IPS-18c (cell line): ENCODE measurements around the gene SLC9A4.

Experiments used
- H3K4me3 ChIP-seq: 2 replicates; pipeline ENCODE4 v1.7.0; 2013; ENCODE audit warnings: low read depth, mild to moderate bottlenecking, low read length, moderate library complexity; ENCODE audit not compliant: insufficient read depth
- H3K9me3 ChIP-seq: one replicate; pipeline ENCODE4 v1.6.1; 2013; ENCODE audit warnings: mild to moderate bottlenecking, low read length, moderate library complexity; ENCODE audit not compliant: control insufficient read depth, insufficient read depth

The SLC9A4 gene, protein sequence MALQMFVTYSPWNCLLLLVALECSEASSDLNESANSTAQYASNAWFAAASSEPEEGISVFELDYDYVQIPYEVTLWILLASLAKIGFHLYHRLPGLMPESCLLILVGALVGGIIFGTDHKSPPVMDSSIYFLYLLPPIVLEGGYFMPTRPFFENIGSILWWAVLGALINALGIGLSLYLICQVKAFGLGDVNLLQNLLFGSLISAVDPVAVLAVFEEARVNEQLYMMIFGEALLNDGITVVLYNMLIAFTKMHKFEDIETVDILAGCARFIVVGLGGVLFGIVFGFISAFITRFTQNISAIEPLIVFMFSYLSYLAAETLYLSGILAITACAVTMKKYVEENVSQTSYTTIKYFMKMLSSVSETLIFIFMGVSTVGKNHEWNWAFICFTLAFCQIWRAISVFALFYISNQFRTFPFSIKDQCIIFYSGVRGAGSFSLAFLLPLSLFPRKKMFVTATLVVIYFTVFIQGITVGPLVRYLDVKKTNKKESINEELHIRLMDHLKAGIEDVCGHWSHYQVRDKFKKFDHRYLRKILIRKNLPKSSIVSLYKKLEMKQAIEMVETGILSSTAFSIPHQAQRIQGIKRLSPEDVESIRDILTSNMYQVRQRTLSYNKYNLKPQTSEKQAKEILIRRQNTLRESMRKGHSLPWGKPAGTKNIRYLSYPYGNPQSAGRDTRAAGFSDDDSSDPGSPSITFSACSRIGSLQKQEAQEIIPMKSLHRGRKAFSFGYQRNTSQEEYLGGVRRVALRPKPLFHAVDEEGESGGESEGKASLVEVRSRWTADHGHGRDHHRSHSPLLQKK

DNA sequence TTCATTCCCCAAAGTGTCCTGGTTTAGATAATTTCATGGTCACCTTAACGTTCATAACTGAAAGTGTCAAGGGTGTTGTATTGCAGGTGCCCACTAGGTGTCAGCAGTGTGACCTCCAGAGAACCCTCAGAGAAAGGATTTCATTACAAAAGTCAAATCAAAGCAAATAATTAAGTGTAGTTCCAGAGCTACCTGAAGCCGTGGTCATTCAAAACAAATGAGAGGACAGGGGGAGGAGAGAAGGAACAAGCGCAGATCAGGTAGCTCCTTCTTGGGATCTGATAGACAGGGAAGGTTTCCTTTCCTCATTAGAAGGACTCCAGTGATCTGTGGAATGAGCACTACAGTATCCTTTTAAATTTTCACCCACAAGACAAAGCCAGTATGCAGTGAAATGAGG lies at the start of gene SLC9A4:
TSS of gene SLC9A4 (plus strand) at position 207 of the 400 bp plus-strand sequence. CDS start 534 bp downstream, outside the sequence.
- Histone ChIP-seq H3K9me3 (no peaks in the 10 kb centered on the region), H3K4me3 (no peak within 1 kb of the TSS)

DNA sequence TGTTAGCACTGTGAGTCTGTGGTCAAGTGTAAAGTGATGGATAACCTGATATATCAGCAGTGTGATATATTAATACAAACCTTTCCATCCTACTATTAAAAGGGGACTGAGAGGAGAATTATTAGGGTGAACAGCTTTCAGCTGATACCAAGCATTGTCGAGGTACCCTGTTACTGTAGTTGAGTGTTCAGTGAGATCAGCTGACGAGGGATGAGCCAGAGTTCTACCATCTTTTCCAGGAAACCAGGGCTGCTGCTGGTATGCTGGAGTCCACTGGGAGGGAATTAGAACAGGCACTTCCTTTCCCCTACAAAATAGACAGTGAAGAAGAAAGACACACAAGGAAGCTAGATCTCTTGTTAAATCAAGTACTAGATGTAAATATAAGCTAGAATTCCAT lies 49.7 kb upstream of the SLC9A4 start:
- H3K4me3 ChIP-seq, result no peak overlapping the region
- H3K9me3 ChIP-seq, result no peaks in the 10 kb centered on the region

DNA sequence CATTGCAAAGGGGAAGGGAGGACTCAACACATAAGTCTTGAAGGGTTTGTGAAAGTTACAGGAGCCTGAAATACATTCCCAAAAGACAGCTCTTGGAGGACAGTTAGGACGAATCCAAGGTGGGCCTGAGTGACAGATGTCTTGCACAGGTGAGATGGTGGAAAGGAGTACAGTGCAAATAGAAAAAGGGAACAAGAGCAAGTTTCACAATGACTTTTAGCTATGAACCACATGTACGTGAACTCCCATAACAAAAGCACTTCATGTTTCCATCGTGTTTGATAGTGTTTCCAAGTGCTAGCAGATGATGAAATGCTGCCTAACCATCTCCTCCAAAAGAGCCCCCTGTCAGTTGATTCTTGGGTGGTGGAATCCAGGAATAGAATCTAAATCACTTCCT lies 48.3 kb upstream of the SLC9A4 start:
- no peak overlapping the region for H3K4me3 ChIP-seq
- no peaks in the 10 kb centered on the region for H3K9me3 ChIP-seq

DNA sequence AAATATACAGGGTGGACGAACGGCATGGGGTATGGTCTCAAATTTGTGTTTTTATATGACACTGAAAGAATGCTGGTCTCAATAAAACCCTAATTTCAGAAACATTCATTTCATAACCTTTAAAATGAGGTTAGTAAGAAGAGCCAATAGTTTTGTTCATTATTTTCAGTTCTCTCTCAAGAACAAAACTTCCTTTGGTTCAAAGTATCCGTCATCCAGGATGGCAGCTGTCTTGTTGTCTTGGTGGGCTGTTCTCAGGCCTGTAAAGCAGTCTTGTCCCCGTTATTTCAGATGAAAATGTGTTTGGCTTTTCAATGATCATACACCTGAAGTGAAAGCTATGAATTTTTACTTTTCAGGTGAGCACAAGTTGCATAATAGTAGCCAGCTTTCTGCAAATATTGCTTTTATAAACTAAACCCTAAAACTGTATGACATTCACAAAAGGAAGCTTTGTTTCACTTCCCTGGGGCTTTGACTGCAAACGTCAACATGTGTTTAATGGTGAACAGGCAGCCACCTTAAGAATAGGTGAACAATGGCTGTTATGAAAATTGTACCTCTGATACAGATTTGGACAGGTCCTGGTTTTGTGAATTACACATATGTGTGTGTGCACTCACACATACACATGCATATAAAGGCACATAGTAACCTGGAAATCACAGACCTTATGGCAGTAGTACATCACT lies 47.4 kb upstream of the SLC9A4 start:
- Histone ChIP-seq H3K9me3 (no peaks in the 10 kb centered on the region), H3K4me3 (no peak overlapping the region)

DNA sequence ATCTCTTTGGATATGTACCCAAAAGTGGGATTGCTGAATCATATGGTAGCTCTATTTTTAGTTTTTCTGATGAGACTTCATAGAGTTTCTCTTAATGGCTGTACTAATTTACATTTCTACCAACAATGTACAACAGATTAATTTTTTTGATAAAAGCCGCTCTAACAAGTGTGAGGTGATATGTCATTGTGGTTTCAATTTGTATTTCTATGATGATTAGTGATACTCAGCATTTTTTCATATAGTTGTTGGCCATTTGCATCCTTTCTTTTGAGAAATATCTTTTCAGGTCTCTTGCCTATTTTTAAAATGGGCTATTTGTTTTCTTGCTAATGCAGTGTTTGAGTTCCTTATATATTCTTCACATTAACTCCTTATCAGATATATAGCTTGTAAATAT lies 45.8 kb upstream of the SLC9A4 start:
- H3K9me3 ChIP-seq, result no peaks in the 10 kb centered on the region
- H3K4me3 ChIP-seq, result no peak overlapping the region

DNA sequence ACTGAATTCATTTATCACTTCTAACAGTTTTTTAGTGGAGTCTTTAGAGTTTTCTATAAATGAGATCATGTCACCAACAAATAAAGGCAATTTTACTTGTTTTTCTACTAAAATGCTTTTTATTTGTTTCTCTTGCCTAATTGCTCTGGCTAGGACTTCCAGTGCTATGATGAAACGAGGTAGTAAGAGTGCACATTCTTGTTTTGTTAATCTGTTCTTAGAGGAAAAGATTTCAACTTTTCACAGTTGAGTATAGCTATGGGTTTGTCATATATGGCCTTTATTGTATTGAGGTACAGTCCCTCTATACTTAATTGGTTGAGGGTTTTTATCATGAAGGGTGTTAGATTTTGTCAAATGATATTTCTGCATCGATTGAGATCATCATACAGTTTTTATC lies 44.5 kb upstream of the SLC9A4 start:
- no peak overlapping the region for H3K4me3 ChIP-seq
- no peaks in the 10 kb centered on the region for H3K9me3 ChIP-seq

DNA sequence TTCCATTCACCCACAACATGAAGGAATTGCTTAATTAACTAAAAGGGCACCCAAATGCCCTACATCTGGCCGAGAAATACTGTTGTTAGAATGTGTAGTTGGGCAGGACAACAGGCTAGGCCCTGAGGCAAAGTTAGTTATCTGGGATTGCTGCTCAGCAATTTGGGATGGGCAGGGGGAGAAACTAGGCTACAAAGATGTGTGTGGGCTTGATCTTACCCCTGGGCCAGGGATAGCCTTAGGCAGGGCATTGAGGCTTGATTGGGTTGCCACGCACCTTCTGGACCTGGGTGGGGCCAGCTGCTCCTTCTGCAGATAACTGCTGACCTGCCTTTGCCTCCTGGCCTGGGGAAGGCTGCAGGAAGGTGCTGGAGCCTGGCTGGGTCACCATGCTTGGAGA lies 40.6 kb upstream of the SLC9A4 start:
- H3K4me3 ChIP-seq, result no peak overlapping the region
- H3K9me3 ChIP-seq, result no peaks in the 10 kb centered on the region

DNA sequence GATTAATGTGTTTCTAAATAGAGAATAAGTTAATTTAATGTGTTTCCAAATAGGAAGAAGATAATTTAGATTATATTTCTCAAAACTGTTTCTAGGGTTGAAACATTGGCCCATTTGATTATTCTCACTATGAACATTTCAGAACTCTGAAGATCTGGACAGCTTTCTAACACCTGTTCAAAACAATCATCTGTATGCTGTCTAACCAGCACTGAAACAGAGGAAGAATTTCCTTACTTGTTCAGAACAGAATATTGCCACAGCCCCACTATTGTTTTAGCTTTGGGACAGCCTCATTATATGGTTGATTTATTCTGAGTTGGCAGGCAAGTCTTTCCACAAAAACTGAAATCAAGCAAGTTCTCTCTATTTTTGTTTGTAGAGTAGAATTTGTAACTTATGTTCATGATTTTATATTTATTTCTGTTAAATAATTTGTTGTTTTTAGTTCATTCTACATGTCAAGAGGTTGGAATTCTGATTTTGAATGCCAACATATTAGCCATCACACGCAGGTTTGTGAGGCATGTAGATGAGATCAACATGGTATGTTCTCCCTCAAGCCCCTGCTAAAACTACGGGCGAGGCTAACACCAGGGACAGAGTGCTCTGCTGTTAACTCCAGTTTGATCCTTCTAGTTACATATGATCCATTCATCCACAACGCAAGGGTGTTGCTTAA lies 38.9 kb upstream of the SLC9A4 start:
- no peaks in the 10 kb centered on the region for H3K9me3 ChIP-seq
- H3K4me3 ChIP-seq, result no peak overlapping the region

DNA sequence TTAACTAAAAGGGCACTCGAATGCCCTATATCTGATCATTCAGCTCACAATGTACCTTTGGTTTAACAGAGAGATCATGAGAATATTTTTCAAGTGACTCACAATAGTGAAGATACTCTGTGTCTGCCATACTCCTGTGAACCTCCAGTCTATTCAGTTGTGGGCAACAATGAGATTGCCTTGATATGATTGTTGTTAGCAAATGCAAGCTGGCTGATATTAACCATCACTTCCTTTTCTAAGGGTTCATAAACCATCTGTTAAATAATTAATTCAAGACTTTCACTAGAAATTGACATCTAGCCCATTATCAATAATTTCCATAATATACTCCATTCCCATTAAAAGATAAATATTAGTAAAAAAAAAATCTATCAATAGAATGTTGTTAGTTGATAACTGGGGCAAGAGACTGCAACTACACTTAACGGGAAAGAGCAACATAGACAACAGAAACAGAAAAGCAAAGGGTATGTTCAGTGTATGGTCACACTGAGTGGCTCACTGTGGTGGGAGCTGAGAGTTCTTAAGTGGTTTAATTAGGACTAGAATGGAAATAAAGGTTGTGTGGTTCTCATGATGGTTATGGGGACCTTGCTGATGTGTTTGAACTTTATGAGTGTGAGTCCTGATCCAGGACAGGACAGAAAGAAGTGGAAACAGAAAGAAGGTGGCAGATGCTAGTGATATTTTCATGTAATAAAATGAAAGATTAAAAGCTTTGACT lies 38.2 kb upstream of the SLC9A4 start:
- H3K4me3 ChIP-seq, result no peak overlapping the region
- no peaks in the 10 kb centered on the region for H3K9me3 ChIP-seq

DNA sequence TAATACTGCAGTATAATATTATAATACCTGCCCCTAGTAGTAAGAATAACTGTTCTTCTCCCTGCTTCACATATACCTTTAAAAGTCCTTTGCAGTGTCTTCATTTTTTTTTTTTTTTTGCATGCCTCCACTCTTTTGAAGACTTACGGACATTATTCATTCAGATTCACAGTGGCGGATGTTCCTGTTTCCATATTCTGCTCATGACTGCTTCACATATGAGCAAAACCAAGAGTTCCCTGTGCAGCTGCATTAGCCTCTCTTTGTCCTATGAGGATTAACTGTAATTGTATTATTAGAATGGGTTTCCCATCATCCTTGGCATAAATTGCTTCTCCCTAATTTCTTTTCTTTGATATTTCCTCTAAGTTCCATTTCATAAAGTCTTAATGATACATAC lies 37.3 kb upstream of the SLC9A4 start:
- Histone ChIP-seq H3K4me3 (no peak overlapping the region), H3K9me3 (no peaks in the 10 kb centered on the region)

DNA sequence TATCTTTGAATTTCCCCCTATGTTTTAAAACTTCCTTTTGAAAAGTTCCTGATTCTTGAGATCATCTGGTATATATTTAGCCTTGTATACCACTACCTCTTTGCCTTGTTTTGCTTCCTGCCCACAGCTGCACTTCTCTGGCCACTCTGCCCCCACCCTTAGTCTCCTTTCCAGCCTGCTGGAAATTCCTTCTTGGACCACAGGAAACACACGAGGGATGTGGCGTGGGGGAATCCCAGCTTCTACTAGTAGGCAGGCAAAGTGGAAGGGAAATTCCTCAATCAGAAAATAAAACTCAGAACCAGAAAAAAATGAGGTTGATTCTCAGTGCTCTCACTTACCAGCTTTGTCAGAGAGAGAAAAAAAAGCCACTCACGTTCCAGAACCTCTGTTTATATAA lies 36.7 kb upstream of the SLC9A4 start:
- H3K9me3 ChIP-seq, result no peaks in the 10 kb centered on the region
- no peak overlapping the region for H3K4me3 ChIP-seq

DNA sequence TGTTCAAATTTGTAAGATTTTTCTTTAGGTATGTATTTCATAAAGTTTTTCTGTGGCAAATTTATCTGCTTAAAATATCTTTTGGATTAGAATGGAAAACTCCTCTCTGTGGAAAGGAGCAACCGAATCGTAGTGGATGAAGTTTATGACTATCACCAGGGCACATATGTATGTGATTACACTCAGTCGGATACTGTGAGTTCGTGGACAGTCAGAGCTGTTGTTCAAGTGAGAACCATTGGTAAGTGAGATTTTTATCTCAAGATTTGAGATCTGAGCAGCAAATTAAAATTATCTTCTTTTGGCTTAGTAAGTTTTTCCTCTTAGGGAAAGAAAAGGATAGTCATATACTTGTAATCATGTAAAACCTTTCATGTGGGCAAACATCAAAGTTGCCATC lies 35.9 kb upstream of the SLC9A4 start:
- H3K4me3 ChIP-seq, result no peak overlapping the region
- no peaks in the 10 kb centered on the region for H3K9me3 ChIP-seq

DNA sequence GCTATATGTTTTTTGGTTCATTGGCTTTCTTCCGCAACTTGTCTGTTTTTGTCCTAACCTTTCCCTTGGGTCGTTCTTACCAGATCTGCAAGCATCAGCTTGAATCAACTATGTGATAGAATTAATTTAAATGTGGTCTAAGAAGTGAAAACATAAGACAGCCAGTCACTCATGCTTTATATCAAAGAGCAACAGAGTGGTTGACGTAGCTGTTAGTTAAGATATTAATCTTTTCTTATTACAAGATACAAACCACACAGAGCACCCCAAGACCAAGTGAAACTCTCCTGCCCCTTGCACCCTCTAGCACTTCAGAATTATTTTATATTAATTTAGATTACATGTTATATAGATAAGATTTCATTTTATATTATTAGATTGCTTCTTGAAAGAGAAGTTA lies 34.9 kb upstream of the SLC9A4 start:
- H3K4me3 ChIP-seq, result no peak overlapping the region
- no peaks in the 10 kb centered on the region for H3K9me3 ChIP-seq

DNA sequence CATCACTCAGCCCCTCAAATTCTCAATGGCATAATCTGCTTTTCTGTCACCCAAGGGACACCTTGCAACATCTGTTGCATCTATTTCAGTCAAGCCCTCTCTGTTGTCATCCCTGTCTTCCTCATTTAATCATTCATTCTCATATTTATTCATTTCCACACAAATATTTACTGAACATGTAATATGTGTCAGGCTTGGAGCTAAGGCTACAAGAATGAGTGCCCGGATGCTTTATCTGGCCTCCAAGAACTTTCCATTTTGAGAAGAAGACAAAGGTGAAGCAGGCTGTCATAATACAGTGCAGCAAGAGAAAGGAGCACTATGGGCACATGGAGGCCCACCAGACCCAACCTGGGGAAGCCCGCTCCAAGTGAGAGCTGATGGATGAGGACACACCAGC lies 34.4 kb upstream of the SLC9A4 start:
- H3K9me3 ChIP-seq, result no peaks in the 10 kb centered on the region
- H3K4me3 ChIP-seq, result no peak overlapping the region

DNA sequence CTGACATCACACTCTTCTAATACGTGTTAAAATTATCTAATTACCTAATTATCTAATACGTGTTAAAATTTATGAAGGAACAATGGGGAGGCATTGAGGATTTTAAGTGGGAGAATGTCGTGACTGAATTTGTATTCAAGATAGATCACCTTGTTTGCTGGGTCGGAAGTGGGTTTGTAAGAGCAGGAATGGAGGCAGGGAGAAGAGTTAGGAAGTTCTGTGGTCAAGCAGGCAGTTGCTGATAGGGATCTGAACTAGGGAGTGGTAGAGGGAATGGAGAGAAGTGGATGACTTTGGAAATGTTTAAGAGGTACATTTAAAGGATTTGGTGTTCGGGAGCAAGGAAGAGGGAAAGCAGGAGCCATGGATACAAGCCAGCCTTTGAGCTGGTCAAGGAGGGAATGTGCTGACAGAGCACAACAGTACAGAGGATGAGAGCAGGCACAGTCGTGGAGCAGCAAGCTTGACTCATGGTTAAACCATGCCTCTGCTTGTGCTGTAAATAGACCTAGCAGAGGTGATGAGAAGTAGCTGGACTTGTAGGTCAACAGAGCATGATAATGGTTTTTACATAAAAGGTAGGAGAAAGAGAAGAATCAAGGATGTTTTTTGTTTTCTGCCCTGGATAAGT lies 33.8 kb upstream of the SLC9A4 start:
- no peaks in the 10 kb centered on the region for H3K9me3 ChIP-seq
- H3K4me3 ChIP-seq, result no peak overlapping the region

DNA sequence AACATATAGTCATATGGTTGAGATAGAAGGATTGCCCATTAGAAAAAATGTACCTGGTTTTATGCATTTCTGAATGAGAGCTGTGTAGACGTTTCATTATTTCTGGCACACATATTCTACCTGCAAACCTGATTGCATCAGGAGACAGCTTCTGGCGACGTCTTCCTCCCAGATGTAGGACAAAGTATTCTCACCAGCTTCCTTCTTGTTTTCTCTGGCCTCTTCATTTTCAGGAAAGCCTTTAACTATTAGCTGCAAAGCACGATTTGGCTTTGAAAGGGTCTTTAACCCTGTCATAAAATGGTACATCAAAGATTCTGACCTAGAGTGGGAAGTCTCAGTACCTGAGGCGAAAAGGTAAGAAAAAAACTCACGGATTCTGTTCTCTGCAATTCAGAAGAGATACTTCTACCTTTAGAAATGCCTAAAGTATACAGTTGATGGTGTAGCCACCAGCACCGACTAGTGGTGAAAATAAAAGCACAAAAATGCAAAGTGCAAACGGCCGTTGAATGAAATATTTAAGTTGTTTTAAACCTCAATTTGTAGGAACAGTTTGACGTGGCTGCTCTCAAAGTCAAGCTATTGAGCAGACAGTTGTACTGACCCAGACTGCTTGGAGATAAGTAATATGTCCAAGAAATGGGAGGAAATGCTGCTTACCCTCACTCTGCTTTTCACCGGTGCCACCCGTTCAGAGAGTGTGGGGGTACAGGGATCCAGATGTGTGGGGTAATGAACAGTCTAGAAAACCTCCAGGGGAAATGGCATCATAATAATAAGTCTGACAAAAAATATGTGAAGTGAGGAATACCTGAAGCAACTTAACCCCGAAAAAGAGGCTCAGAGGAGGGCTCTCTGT lies 29.8 kb upstream of the SLC9A4 start:
- no peak overlapping the region for H3K4me3 ChIP-seq

More for the DNA sequence above, 29.8 kb upstream of the SLC9A4 start:
- no peaks in the 10 kb centered on the region for H3K9me3 ChIP-seq
